Fibroblast of skin of abdomen (primary cell): ENCODE measurements around the gene VEGFC.

ENCODE experiments used
- DNase-seq: peaks from one replicate; pipeline ENCODE4 v3.0.0-alpha.2; 2013

The VEGFC gene

GRCh38 chr4:176676901-176677300 lies 115.8 kb downstream of the VEGFC start:
- DNase-seq = no peak

- no peak for DNase-seq
Observed at GRCh38 chr4:176675810-176676209, 116.9 kb downstream of the VEGFC start.

- no peak for DNase-seq
Observed at GRCh38 chr4:176671532-176671931, 121.2 kb downstream of the VEGFC start.

GRCh38 chr4:176668324-176668723 lies 124.4 kb downstream of the VEGFC start:
- no peak for DNase-seq

GRCh38 chr4:176664964-176665363 lies 127.8 kb downstream of the VEGFC start:
- DNase-seq = no peak

GRCh38 chr4:176660561-176660960 lies 132.2 kb downstream of the VEGFC start:
- DNase-seq = no peak

GRCh38 chr4:176656108-176656507 lies 136.6 kb downstream of the VEGFC start:
- DNase-seq = no peak

- no peak for DNase-seq
Observed at GRCh38 chr4:176654565-176655216, 138.0 kb downstream of the VEGFC start.

GRCh38 chr4:176653401-176654220 lies 139.1 kb downstream of the VEGFC start:
- no peak for DNase-seq

- DNase-seq = no peak
Observed at GRCh38 chr4:176646311-176646710, 146.4 kb downstream of the VEGFC start.

- no peak for DNase-seq
Observed at GRCh38 chr4:176645246-176645960, 147.3 kb downstream of the VEGFC start.

- DNase-seq = no peak
Observed at GRCh38 chr4:176642472-176642871, 150.2 kb downstream of the VEGFC start.

GRCh38 chr4:176641237-176641636 lies 151.5 kb downstream of the VEGFC start:
- peak; percentile 33 for DNase-seq

- peak; percentile 28 for DNase-seq
Observed at GRCh38 chr4:176638992-176639391, 153.7 kb downstream of the VEGFC start.

GRCh38 chr4:176636292-176636691 lies 156.4 kb downstream of the VEGFC start:
- DNase-seq = no peak

- DNase-seq = peak; percentile 61
Observed at GRCh38 chr4:176635372-176636261, 157.1 kb downstream of the VEGFC start.
